HG03066 (cell line): Measurements from ENCODE around the gene CLASP1.
"Not testable (repeated sequence)": the region's sequence is repeated elsewhere in the genome, so short reads cannot be mapped to it uniquely, and the experiment has no call there.

Source experiments
- ATAC-seq: cut with Tn5 transposase; IDR thresholded peaks from one replicate; pipeline ENCODE4 v1.9.1; 2021; ENCODE audit warnings: low read depth; ENCODE audit not compliant: unreplicated experiment

CLASP1 gene

DNA sequence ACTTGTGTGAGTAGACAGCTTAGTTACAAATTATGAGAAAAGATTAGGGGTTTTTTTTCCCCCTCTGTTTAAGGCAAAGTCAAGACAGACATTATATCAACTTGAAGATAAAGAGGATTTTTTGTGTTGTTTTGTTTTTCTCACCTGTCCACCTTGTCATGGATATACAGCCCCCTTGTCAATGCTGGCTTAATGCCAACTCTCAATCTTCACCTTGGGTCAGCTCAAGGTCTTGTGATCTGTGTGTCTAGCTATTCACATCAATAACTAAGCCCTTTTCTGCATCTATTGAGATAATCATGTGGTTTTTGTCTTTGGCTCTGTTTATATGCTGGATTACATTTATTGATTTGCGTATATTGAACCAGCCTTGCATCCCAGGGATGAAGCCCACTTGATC lies 211.0 kb downstream of the CLASP1 start:
- not testable (repeated sequence) for ATAC-seq

DNA sequence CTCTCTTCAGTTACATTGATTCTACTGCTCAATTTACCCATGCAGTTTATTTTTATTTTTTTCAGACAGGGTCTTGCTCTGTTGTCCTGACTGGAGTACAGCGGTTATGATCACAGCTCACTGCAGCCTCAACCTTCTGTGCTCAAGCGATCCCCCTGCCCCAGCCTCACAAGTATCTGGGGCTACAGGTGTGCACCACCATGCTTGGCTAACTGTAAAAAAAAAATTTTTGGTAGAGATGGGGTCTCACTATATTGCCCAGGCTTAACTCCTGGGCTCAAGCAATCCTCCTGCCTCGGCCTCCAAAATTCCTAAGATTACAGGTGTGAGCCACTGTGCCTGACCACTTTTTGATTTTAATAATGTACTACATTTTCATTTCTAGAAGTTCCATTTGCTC lies 212.3 kb downstream of the CLASP1 start:
- no peak for ATAC-seq

DNA sequence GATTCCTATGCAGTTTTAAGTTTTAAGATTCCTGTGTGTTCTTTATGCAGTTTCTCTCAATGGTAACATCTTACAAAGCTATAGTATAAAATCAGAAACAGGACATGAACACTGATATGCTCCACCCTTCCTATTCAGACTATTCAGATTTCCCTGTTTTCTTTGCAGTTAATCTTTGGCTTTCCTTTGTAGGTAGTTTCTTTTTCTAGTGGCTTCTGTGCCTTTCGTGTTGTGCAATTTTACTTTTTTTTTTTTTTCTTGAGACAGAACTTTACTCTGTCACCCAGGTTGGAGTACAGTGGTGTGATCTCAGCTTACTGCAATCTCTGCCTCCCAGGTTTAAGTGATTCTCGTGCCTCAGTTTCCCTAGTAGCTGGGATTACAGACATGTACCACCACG lies 213.5 kb downstream of the CLASP1 start:
- ATAC-seq: no peak

DNA sequence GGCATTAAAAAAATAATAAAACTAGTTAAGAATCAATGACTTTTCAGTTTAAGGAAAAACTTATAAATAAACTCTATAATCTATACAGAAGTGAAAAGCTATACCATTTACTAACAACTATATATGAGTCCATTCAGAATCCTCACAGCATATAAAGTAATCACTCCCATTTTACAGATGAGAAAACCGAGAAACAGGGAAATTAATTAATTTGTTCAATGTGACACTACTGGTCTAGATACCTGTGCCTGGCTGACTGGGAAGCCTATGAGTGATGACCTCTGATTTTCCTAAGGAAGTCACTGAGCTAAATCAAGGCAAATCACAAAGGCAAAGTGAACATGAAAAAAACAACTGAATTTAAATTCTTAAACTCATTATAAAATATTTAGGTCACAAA lies 218.0 kb downstream of the CLASP1 start:
- ATAC-seq: no peak

DNA sequence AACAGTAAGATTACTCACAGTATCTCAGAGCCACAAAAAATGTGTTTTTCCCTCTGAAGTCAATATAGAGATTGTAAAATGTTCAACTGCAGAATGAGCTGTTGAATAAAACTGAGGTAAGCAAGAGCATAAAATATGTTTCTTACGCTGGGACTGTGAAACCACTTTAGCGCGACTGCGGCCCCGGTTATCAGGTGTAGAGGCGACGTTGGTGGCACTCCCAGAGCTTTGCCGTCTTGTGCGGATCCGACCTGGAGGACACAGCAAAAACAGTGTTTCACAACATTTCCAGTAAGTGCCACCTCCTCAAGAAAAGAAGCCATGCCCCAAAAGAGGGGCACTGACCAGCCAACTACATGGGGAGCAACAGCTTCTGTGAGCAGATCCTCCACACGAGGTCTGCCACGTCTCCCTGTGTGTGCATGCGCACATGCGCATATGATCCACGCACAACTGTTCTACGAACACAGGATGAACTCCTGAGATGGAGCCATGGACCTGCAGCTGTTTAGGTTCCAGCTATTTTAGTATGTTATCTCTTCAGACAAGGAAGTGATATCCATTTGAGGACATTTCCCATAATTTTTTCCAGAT lies 219.2 kb downstream of the CLASP1 start:
- no peak for ATAC-seq

DNA sequence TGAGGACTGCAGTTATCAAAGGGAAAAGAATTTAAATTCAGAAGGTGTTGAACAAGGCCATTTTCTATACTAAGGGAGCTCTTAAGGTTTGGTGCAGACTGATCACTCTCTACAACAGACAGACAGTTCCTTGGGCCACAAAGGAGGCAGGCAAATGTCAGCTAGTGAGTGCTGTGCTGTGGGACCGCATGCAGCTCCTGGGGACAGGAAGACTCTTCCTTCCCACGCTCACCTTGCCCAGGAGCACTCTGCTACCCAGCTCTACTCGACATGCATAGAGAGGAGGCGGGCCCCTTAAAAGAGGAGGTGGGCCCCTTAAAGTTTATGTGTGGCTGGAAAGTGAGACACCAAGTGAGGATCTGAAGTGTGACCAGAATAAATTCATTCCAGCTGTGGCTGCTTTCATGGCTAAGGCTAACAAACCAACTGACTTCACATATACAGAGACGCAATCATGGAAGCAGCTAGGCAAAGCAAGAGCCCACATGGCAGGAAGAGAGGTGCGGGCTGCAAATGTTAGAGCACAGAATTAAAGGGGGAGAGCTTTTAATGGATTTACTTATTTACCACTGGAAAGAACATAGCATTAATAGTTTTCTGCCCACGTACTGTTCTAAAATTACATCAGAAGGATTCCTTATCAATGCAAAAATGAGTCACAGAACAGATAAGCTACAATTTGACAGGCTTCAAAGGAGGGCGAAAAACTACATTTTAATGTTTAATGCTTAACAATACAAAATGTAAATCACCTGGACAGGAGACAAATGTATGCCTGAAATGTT lies 220.0 kb downstream of the CLASP1 start:
- no peak for ATAC-seq

DNA sequence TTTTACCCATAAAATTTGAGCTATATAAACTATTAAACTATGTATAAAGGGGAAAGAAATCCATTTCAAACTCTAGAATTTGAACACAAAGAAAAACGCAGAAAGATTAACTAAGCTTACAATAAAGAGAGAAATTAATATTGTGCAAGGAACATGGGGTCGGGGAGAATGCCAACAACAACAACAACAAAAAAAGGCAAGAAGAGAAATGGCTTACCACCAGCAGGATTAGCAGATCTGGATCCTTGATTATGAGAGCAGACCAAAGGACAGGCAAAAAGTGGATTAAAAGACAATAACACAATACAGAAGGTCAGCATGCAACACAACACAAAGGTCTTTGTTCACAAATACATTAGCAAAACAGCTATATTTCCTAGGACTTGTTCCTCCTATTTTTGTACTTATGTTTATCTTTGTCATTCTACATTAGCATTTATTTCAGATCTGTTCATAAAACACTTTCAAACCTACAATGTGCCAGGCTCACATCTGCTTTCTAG lies 222.0 kb downstream of the CLASP1 start:
- ATAC-seq: no peak

DNA sequence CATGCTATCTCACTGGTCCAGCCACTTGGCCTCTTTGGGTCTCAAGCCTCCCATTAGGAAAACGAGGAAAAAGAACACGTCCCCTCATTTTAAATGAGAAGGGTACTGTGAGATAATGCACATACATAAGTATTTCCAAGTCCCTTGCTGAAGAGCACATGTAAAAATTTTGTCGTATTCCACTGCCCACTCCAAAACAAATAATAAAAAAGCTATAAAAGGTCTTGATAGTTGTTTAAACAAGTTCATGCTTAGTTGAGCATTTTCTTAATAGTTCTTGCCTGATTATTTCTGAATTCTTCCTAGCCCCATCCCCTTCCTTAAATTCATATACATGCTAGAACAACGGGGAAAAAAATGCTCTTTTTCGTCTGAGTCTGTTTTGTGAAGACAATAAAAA lies 228.8 kb downstream of the CLASP1 start:
- no peak for ATAC-seq

DNA sequence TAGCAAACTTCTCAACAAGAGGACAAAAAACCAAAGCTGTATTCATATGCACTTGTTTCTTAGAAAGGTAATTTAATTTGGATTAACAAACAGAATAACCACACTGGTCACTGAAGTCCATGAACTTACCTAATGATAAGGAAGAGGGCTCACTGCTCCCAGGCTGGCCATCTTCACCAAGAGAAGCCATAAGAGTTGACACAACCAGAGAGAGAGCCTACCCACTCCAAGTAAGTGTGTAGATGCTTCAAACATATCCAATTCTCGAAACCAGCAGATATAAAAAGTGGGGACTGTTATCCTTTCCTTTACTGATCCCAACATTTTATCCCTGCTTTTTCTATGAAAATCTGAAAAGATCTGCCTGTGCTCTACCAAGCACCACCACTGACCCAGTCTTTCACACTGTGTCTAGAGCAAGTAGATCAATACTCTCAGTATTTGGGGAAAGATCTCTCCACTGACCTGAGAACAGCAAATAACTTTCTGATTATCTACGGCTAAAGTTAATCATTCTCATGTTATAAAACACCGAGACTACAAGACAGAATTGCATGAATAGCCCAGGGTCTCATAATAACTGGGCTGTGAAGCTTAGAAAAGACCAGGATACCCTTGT lies 230.1 kb downstream of the CLASP1 start:
- ATAC-seq: no peak

DNA sequence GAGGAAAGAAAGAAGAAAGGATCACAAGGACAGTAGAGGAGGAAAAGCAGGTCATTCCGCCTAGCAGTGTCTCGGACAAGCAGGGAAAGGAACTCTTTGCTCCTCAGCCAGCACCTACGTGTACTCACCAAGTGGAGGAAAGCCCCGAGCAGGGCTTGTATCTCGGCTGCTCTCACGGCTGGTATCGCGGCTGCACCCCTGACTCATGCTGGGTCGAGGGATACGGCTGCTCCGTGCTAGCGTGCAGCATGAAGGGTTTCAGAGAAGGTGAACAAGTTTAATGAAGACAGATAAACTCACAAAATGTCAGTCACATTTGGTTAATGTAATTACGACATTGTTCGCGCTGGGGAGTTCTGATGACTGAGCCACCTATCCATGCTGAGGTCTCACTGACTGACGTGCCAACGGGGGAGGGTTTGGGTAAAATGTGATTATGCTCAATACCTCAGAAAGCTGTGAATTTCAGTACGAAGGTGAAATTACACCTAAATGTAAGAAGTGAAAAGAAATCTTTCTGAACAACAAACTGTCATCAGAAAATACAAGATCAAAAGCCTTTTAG lies 230.7 kb downstream of the CLASP1 start:
- ATAC-seq: no peak

DNA sequence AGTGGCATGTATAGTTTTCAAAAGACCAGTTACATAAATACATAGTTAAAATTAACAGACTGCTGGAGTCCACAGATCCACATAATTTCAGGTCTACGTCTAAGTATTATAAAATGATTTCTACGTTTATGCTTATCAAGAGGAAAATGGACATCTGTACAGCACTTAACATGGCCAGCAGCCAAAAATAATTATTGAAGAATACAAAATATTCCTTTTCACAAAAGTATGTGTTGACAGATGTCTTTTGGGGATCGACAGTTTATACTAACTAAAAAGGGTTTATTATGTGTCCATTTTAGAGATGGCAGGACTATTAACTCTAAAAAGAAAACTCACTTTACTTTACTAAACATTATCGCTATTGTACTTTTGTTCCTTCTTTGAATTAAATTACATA lies 231.4 kb downstream of the CLASP1 start:
- no peak for ATAC-seq

DNA sequence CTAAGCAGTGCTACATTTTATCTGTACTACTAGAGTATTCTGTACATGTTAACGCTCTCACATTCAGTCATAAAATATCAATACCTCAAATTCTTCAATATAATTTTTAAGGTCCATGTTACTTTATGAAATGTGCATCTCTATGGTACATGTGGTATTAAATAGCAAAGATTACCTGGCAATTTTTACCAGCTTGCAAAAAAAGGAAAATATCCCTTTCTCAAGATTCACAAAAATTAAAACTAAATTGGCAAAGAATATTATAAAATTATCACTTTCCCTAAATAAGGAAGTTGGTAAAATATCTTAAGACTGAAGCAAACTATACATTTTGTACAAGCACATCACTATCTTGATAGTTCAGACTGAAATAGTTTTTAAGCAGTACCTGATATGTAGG lies 233.5 kb downstream of the CLASP1 start:
- ATAC-seq: no peak

DNA sequence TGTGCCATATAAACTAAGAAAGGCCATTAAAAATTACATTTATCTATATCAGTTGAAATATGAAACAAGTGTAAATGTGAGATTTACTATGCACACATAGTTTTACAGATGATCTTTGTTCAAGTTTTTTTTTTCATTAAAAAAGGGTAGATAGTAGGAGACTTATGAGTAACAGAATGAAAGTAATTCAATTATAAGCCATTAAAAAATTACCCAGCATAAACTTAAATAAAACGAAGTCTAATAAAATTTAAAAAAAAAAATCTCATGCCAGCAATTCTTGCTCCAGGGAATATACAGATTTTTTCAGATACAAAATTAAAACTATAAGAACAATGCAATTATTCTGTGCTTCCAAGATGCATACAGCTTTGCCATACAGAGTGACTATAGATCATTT lies 236.9 kb downstream of the CLASP1 start:
- no peak for ATAC-seq

DNA sequence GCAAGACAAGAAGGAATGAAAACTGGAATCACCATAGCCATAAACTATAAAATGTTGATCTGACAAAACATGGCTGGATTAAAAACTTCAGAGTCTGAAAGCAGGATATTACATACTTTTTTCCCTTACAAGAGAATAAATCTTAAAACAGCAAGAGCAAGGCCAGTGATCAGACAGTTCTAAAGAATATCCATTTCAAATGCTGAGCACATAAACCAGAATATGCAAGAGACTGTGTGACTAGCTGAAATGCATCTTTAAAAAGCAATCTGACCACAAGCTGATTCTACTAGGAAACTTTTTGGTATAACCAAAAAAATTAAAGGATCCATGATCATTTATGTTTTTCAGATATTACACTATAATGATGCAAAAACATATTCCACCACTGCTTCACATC lies 239.3 kb downstream of the CLASP1 start:
- no peak for ATAC-seq

DNA sequence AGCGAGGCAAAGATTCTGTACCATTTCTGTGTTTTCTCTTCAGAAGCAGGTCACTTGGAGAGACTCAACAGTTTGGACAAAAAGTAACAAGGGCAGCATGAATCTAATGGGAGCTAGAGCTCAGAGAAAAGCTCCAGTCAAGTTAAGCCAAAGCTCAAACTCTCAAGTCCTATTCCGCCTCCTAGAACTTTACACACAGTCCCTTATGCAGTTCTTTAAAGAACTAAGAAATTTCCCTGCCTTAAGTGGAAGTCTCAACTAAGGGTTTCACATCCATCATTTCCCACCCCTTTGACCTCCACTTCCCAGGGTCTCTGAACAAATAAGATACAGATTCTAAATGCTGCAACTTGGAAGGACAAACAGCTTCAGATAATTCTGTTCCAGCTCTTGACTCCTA lies 239.9 kb downstream of the CLASP1 start:
- ATAC-seq: no peak

DNA sequence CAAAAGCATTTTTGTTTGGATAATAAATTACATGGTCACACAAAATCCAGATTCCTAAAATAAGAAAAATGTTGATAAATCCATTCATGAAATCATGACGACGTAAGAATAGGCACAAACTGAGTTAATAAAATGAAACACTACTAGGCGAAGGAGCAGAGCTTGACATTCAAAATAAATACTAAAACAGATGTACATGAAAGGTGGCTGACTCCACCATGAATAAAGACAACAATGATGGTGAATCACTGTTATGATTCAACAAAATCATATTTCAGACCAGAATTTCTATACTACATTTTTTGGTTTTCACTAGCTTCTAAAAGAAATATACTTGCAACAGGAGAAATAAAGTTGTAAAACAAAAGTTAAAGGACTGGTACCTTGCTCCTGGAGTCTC lies 240.6 kb downstream of the CLASP1 start:
- ATAC-seq: no peak

DNA sequence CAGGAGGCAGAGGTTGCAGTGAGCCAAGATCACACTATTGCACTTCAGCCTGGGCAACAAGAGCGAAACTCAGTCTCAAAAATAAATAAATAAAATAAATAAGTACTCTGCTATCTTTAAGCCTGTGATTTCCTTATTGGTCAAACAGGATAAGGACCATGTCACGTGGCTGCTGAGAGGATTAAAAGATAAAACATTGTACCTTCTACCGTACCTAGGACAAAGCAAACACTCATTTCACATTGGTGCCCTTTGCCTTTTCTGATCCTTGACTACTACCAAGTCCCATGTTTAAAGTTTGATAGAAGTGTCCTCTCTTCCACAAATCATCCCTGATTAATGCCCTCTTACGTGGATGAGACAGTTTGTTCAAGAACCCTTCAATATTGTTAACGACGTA lies 244.0 kb downstream of the CLASP1 start:
- ATAC-seq: no peak

DNA sequence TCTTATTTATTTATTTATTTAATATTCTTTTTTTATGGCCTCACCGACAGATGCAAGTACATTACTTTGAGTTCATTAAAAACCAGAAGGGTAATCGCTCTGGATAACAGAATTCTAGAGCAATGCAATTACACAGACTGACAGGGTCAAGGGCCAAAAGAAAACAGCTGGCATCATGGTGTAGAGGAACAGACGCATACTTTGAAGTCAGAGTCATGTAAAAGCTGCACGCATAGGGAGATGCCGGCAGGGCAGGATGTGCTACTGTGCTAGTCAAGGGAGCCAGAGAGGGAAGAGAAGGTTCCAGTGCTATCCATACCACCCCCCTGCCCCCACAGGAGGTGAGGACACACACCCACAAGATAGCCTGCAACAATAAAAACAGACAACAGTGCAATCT lies 249.1 kb downstream of the CLASP1 start:
- ATAC-seq: no peak

DNA sequence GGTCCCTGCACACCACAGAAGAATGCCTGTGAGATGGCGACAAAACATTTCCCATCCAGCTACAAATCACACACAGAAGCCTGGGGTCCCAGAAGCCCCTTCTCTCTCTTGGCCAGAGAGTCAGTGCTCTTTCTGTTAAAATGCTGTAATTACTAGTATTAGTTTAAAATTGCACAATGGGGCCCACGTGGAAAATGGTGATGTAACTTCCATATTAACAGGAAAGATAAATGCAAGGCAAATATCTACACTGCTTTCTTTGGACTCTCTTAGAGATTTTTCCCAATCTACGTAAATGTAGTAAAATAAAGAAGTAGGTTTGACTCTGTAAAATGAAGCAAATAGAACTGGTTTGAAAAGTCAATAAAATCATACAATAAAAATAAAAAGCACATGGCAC lies 250.4 kb downstream of the CLASP1 start:
- ATAC-seq: no peak

DNA sequence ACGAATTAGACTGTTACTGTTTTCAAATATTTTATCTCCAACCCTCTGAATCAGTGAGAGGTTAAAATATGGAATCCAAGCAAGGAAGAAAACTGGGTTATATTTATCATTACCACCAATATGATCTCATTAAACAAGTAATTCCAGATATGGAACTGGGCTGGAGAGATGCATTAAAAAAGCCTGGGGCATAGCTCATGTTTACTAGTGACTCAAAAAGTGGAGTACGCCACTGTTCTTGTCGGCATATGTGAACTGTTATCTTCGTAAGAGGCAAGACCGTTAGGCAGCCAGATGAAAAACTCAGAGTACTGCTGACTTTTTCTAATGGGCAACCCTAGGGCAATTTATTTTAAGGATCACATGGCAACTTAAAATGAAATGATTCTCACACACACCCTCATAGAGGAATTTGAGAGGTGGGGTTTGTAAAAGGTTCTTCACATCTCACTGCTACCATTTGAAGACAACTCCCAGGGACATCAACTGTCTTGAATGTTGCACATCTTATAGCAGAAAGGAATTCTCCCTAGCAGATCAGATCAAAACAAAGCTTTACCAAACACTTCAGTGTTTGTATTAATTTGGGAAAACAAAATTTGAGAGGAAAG lies 259.1 kb downstream of the CLASP1 start:
- ATAC-seq: no peak

DNA sequence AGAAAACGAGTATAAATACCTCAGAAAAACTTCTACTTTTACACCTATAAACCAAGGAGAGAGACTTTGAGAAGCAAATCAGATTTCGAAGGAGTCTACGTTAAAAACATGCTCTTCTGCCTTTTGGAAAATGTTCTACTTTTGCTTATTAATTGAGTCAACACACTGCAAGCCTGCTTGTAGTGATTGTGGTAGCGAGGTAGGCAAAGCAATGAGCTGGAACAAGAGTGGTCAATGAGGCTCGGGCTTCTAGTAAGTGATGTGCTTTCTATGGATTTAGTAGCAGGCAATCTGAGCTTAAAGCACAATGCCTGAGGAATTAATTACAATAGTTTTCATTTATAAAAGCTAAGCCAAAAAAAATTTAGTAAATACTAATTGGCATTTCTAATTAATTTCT lies 260.9 kb downstream of the CLASP1 start:
- no peak for ATAC-seq
